Measurements from ENCODE around the gene LRRFIP2.

LRRFIP2 gene

DNA sequence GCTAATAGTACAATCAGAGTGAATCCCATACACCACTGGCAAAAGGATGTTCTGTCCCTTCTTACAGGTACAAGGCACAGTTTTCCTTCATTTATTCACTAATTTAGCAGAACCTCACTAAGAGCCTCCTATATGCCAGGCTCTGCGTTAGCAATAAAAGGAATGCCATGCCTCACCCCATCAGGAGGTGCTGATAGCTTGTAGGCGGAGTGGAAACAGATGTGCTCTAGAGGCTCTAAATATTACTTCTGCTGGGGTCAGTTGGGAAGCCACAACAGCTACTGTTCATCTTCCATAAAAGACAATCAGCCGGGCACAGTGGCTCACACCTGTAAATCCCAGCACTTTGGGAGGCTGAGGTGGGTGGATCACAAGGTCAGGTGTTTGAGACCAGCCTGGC, 156.7 kb downstream of the LRRFIP2 start:
- Histone ChIP-seq H2AFZ (ENCODE audit: low read length) (no peak overlapping the region), H3K79me2 (ENCODE audit: insufficient read depth, low read length) (no peaks in the 10 kb centered on the region), H3K9me2 (replicated peaks; ENCODE audit: low read depth, low read length) (no peaks in the 10 kb centered on the region), H3K4me2 (ENCODE audit: low read depth, low read length, poor library complexity, severe bottlenecking) (no peak overlapping the region), H3K9ac (ENCODE audit: low read depth, low read length, poor library complexity, severe bottlenecking) (no peak overlapping the region), H3K4me3 (ENCODE audit: low read length, poor library complexity, severe bottlenecking) (no peak overlapping the region), H3K4me1 (ENCODE audit: insufficient read depth, low read length, poor library complexity, severe bottlenecking) (no peaks in the 10 kb centered on the region), H4K20me1 (ENCODE audit: insufficient read depth, low read length, poor library complexity, severe bottlenecking) (no peaks in the 10 kb centered on the region), H3K27me3 (ENCODE audit: insufficient read depth, low read length, poor library complexity, severe bottlenecking) (no peaks in the 10 kb centered on the region), H3K36me3 (ENCODE audit: insufficient read depth, low read length) (peaks cover 85% of the 10 kb centered on the region; the same call in 1 of the 2 replicates), H3K9me3 (ENCODE audit: insufficient read depth, low read depth, low read length) (no peaks in the 10 kb centered on the region), H3F3A (ENCODE audit: low read depth) (no peaks in the 10 kb centered on the region)
- TF ChIP-seq, protein P1, sequence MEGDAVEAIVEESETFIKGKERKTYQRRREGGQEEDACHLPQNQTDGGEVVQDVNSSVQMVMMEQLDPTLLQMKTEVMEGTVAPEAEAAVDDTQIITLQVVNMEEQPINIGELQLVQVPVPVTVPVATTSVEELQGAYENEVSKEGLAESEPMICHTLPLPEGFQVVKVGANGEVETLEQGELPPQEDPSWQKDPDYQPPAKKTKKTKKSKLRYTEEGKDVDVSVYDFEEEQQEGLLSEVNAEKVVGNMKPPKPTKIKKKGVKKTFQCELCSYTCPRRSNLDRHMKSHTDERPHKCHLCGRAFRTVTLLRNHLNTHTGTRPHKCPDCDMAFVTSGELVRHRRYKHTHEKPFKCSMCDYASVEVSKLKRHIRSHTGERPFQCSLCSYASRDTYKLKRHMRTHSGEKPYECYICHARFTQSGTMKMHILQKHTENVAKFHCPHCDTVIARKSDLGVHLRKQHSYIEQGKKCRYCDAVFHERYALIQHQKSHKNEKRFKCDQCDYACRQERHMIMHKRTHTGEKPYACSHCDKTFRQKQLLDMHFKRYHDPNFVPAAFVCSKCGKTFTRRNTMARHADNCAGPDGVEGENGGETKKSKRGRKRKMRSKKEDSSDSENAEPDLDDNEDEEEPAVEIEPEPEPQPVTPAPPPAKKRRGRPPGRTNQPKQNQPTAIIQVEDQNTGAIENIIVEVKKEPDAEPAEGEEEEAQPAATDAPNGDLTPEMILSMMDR (conservative IDR thresholded peaks at IDR 0.05; ENCODE audit: low read length): no peak
- no peak for TF ChIP-seq EZH2phosphoT487 (IDR thresholded peaks at IDR 0.05; ENCODE audit: borderline replicate concordance)

- TF ChIP-seq, protein P1 (conservative IDR thresholded peaks at IDR 0.05; ENCODE audit: low read length): no peak
- no peak for TF ChIP-seq EZH2phosphoT487 (IDR thresholded peaks at IDR 0.05; ENCODE audit: borderline replicate concordance)
- H4K20me1 ChIP-seq (ENCODE audit: insufficient read depth, low read length, poor library complexity, severe bottlenecking): no peaks in the 10 kb centered on the region
- H3K9me3 ChIP-seq (ENCODE audit: insufficient read depth, low read depth, low read length): no peaks in the 10 kb centered on the region
- H3K9me2 ChIP-seq (replicated peaks; ENCODE audit: low read depth, low read length): no peaks in the 10 kb centered on the region
- H3K4me2 ChIP-seq (ENCODE audit: low read depth, low read length, poor library complexity, severe bottlenecking): no peak overlapping the region
- H3F3A ChIP-seq (ENCODE audit: low read depth): no peaks in the 10 kb centered on the region
- no peak overlapping the region for H2AFZ ChIP-seq (ENCODE audit: low read length)
- no peaks in the 10 kb centered on the region for H3K27me3 ChIP-seq (ENCODE audit: insufficient read depth, low read length, poor library complexity, severe bottlenecking)
- no peaks in the 10 kb centered on the region for H3K79me2 ChIP-seq (ENCODE audit: insufficient read depth, low read length)
- H3K36me3 ChIP-seq (ENCODE audit: insufficient read depth, low read length): peaks cover 86% of the 10 kb centered on the region; the same call in 1 of the 2 replicates
- no peak overlapping the region for H3K4me3 ChIP-seq (ENCODE audit: low read length, poor library complexity, severe bottlenecking)
- H3K4me1 ChIP-seq (ENCODE audit: insufficient read depth, low read length, poor library complexity, severe bottlenecking): no peaks in the 10 kb centered on the region
- H3K9ac ChIP-seq (ENCODE audit: low read depth, low read length, poor library complexity, severe bottlenecking): no peak overlapping the region
Observed at GRCh38 chr3:37016903-37017302, 157.5 kb downstream of the LRRFIP2 start.

GRCh38 chr3:37015642-37016041, 158.7 kb downstream of the LRRFIP2 start:
- TF ChIP-seq, protein P1 (conservative IDR thresholded peaks at IDR 0.05; ENCODE audit: low read length): no peak
- TF ChIP-seq EZH2phosphoT487 (IDR thresholded peaks at IDR 0.05; ENCODE audit: borderline replicate concordance): no peak
- no peak overlapping the region for H3K4me3 ChIP-seq (ENCODE audit: low read length, poor library complexity, severe bottlenecking)
- no peaks in the 10 kb centered on the region for H3F3A ChIP-seq (ENCODE audit: low read depth)
- H3K9ac ChIP-seq (ENCODE audit: low read depth, low read length, poor library complexity, severe bottlenecking): no peak overlapping the region
- H3K4me1 ChIP-seq (ENCODE audit: insufficient read depth, low read length, poor library complexity, severe bottlenecking): no peaks in the 10 kb centered on the region
- H3K9me2 ChIP-seq (replicated peaks; ENCODE audit: low read depth, low read length): no peaks in the 10 kb centered on the region
- H4K20me1 ChIP-seq (ENCODE audit: insufficient read depth, low read length, poor library complexity, severe bottlenecking): no peaks in the 10 kb centered on the region
- no peaks in the 10 kb centered on the region for H3K9me3 ChIP-seq (ENCODE audit: insufficient read depth, low read depth, low read length)
- no peak overlapping the region for H3K4me2 ChIP-seq (ENCODE audit: low read depth, low read length, poor library complexity, severe bottlenecking)
- no peaks in the 10 kb centered on the region for H3K79me2 ChIP-seq (ENCODE audit: insufficient read depth, low read length)
- no peak overlapping the region for H2AFZ ChIP-seq (ENCODE audit: low read length)
- H3K36me3 ChIP-seq (ENCODE audit: insufficient read depth, low read length): peaks cover 83% of the 10 kb centered on the region; the same call in 1 of the 2 replicates
- no peaks in the 10 kb centered on the region for H3K27me3 ChIP-seq (ENCODE audit: insufficient read depth, low read length, poor library complexity, severe bottlenecking)

Data from Loucy (cell line).